GM23338 (cell line): ENCODE data around the gene MBD3L4. TPM values are rescaled to one million over a fixed set of nuclear protein-coding genes. Genes with fewer than 3 reads are reported as not detected.

Source experiments
- ATAC-seq: fragments of 200-7000 bp; cut with Tn5 transposase; 3 replicates; pipeline ENCODE4 v1.9.1; 2020
- DNase-seq: peaks from one replicate; pipeline ENCODE4 v3.0.0-alpha.2; 2015; ENCODE audit warnings: low spot score
- H2AFZ ChIP-seq: fragments of 200-600 bp; sonication (generic); 2 replicates; pipeline ENCODE4 v1.8.0; 2016; ENCODE audit warnings: antibody characterized with exemption, mild to moderate bottlenecking, moderate library complexity
- H3F3A ChIP-seq: fragments of 200-600 bp; sonication (generic); replicated peaks from 2 replicates; pipeline ENCODE4 v1.8.0; 2017; ENCODE audit warnings: antibody characterized with exemption, mixed run types, low read depth
- H3K27ac ChIP-seq: fragments of 200-600 bp; sonication (generic); 2 replicates; pipeline ENCODE4 v1.6.1; 2016; ENCODE audit warnings: low read depth
- H3K27me3 ChIP-seq: fragments of 200-600 bp; sonication (generic); 2 replicates; pipeline ENCODE4 v1.8.0; 2016; ENCODE audit warnings: mild to moderate bottlenecking, mixed run types, moderate library complexity; ENCODE audit not compliant: insufficient read depth
- H3K36me3 ChIP-seq: fragments of 200-600 bp; sonication (generic); 2 replicates; pipeline ENCODE4 v1.8.0; 2016; ENCODE audit warnings: mild to moderate bottlenecking; ENCODE audit not compliant: insufficient read depth
- H3K4me1 ChIP-seq: fragments of 200-600 bp; sonication (generic); 2 replicates; pipeline ENCODE4 v1.8.0; 2016; ENCODE audit warnings: mild to moderate bottlenecking, moderate library complexity; ENCODE audit not compliant: insufficient read depth
- H3K4me2 ChIP-seq: fragments of 200-600 bp; sonication (generic); 2 replicates; pipeline ENCODE4 v1.7.1; 2017; ENCODE audit warnings: mixed run types
- H3K4me3 ChIP-seq: fragments of 200-600 bp; sonication (generic); 2 replicates; pipeline ENCODE4 v1.6.1; 2016; ENCODE audit warnings: mixed run types
- H3K79me2 ChIP-seq: fragments of 200-600 bp; sonication (generic); replicated peaks from 2 replicates; pipeline ENCODE4 v1.8.0; 2017; ENCODE audit warnings: mild to moderate bottlenecking; ENCODE audit not compliant: insufficient read depth
- H3K9me2 ChIP-seq: fragments of 200-600 bp; sonication (generic); 2 replicates; pipeline ENCODE4 v1.8.0; 2017; ENCODE audit not compliant: insufficient read depth
- H4K20me1 ChIP-seq: fragments of 200-600 bp; sonication (generic); replicated peaks from 2 replicates; pipeline ENCODE4 v1.8.0; 2017; ENCODE audit warnings: mild to moderate bottlenecking; ENCODE audit not compliant: insufficient read depth
- H3K27ac Mint-ChIP-seq: 2 replicates; pipeline ENCODE4 v1.8.0; 2020; ENCODE audit warnings: inconsistent platforms, mild to moderate bottlenecking, moderate library complexity, mixed read lengths
- H3K27me3 Mint-ChIP-seq: 3 replicates; pipeline ENCODE4 v1.8.0; 2022; ENCODE audit warnings: low read depth, mild to moderate bottlenecking, moderate library complexity, mixed read lengths, inconsistent platforms; ENCODE audit not compliant: insufficient read depth, poor library complexity
- H3K36me3 Mint-ChIP-seq: 3 replicates; pipeline ENCODE4 v1.8.0; 2021; ENCODE audit warnings: low read depth, mild to moderate bottlenecking, inconsistent platforms, moderate library complexity, mixed read lengths
- H3K4me1 Mint-ChIP-seq: 3 replicates; pipeline ENCODE4 v1.8.0; 2020; ENCODE audit warnings: mild to moderate bottlenecking, inconsistent platforms, mixed read lengths
- H3K4me3 Mint-ChIP-seq: 3 replicates; pipeline ENCODE4 v1.8.0; 2021; ENCODE audit warnings: moderate library complexity, mild to moderate bottlenecking, inconsistent platforms, mixed read lengths
- H3K9me3 Mint-ChIP-seq: 3 replicates; pipeline ENCODE4 v1.8.0; 2020; ENCODE audit warnings: moderate library complexity, mild to moderate bottlenecking, inconsistent platforms, mixed read lengths
- CREB1 ChIP-seq: fragments of 250-450 bp; sonication (Bioruptor Pico); IDR thresholded peaks from 2 replicates; pipeline ENCODE4 v1.5.0; 2020; ENCODE audit warnings: low read depth, mild to moderate bottlenecking, moderate library complexity
- ETS1 ChIP-seq: IDR thresholded peaks from 2 replicates; pipeline ENCODE4 v1.6.1; 2016; ENCODE audit warnings: antibody characterized with exemption
- EZH2 ChIP-seq: fragments of 200-600 bp; sonication (generic); IDR thresholded peaks from one replicate; pipeline ENCODE4 v1.8.0; 2017; ENCODE audit warnings: antibody characterized with exemption, mild to moderate bottlenecking, low read depth; ENCODE audit not compliant: unreplicated experiment
- EZH2phosphoT487 ChIP-seq: fragments of 200-600 bp; sonication (generic); IDR thresholded peaks from one replicate; pipeline ENCODE4 v1.8.1; 2018; ENCODE audit warnings: antibody characterized with exemption; ENCODE audit not compliant: unreplicated experiment
- JUNB ChIP-seq: IDR thresholded peaks from one replicate; pipeline ENCODE4 v1.6.1; 2016; ENCODE audit warnings: antibody characterized with exemption; ENCODE audit not compliant: unreplicated experiment
- NANOG ChIP-seq: IDR thresholded peaks from 2 replicates; pipeline ENCODE4 v1.6.1; 2016; ENCODE audit warnings: antibody characterized with exemption, borderline replicate concordance
- POLR2AphosphoS5 ChIP-seq: IDR thresholded peaks from 2 replicates; pipeline ENCODE4 v1.6.1; 2016; ENCODE audit warnings: antibody characterized with exemption, low read depth
- STAT1 ChIP-seq: IDR thresholded peaks from one replicate; pipeline ENCODE4 v1.6.1; 2016; ENCODE audit warnings: antibody characterized with exemption; ENCODE audit not compliant: unreplicated experiment
- ZNF114 ChIP-seq: fragments of 250-450 bp; sonication (Bioruptor Pico); IDR thresholded peaks from 2 replicates; pipeline ENCODE4 v1.5.0; 2020; ENCODE audit warnings: mild to moderate bottlenecking, moderate library complexity
- ZNF331 ChIP-seq: fragments of 250-450 bp; sonication (Bioruptor Pico); IDR thresholded peaks from 2 replicates; pipeline ENCODE4 v1.5.0; 2020; ENCODE audit warnings: low read depth, mild to moderate bottlenecking, moderate library complexity
- ZNF462 ChIP-seq: fragments of 250-450 bp; sonication (Bioruptor Pico); IDR thresholded peaks from 2 replicates; pipeline ENCODE4 v1.5.0; 2020; ENCODE audit warnings: mild to moderate bottlenecking, moderate library complexity
- polyA plus RNA-seq: library from polyadenylated mRNA; unstranded; fragments of >200 nt; fragmentation: Nextera tagmentation; extraction: Ambion mirVana; gene quantifications from 2 replicates; pipeline ENCODE4 v1.2.1, GENCODE V29; 2016
- total RNA-seq: library from RNA; depleted of rRNA; stranded (reverse); fragments of >200 nt; shearing (Covaris generic); gene quantifications from 2 replicates; pipeline ENCODE4 v1.2.3, GENCODE V29; 2014
- TF ChIP-seq, protein P1 (sequence below), 2 experiments: fragments of 200-600 bp in 1 of 2; sonication (generic) in 1 of 2; conservative IDR thresholded peaks; 2 replicates each; pipeline versions ENCODE4 v1.5.1 to v1.6.1; 2016 to 2017; ENCODE audit warnings: antibody characterized with exemption in 2 of 2, low read depth in 2 of 2, mild to moderate bottlenecking in 2 of 2, moderate library complexity in 1 of 2
- TF ChIP-seq, protein P2 (sequence below): IDR thresholded peaks from one replicate; pipeline ENCODE4 v1.6.1; 2018; ENCODE audit warnings: antibody characterized with exemption; ENCODE audit not compliant: unreplicated experiment

The MBD3L4 gene
- total and polyA plus RNA-seq, 2 experiments from 2014 or later: not detected

- DNase-seq: peak; percentile 5
- no peaks in the 10 kb centered on the region for H4K20me1 ChIP-seq
- H3K79me2 ChIP-seq: no peaks in the 10 kb centered on the region
- TF ChIP-seq EZH2: no peak
- TF ChIP-seq, protein P1, sequence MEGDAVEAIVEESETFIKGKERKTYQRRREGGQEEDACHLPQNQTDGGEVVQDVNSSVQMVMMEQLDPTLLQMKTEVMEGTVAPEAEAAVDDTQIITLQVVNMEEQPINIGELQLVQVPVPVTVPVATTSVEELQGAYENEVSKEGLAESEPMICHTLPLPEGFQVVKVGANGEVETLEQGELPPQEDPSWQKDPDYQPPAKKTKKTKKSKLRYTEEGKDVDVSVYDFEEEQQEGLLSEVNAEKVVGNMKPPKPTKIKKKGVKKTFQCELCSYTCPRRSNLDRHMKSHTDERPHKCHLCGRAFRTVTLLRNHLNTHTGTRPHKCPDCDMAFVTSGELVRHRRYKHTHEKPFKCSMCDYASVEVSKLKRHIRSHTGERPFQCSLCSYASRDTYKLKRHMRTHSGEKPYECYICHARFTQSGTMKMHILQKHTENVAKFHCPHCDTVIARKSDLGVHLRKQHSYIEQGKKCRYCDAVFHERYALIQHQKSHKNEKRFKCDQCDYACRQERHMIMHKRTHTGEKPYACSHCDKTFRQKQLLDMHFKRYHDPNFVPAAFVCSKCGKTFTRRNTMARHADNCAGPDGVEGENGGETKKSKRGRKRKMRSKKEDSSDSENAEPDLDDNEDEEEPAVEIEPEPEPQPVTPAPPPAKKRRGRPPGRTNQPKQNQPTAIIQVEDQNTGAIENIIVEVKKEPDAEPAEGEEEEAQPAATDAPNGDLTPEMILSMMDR (conservative IDR thresholded peaks at IDR 0.05; ENCODE audit: low read depth in 2 of 2): no peak
- TF ChIP-seq NANOG: no peak
- TF ChIP-seq, protein P2, sequence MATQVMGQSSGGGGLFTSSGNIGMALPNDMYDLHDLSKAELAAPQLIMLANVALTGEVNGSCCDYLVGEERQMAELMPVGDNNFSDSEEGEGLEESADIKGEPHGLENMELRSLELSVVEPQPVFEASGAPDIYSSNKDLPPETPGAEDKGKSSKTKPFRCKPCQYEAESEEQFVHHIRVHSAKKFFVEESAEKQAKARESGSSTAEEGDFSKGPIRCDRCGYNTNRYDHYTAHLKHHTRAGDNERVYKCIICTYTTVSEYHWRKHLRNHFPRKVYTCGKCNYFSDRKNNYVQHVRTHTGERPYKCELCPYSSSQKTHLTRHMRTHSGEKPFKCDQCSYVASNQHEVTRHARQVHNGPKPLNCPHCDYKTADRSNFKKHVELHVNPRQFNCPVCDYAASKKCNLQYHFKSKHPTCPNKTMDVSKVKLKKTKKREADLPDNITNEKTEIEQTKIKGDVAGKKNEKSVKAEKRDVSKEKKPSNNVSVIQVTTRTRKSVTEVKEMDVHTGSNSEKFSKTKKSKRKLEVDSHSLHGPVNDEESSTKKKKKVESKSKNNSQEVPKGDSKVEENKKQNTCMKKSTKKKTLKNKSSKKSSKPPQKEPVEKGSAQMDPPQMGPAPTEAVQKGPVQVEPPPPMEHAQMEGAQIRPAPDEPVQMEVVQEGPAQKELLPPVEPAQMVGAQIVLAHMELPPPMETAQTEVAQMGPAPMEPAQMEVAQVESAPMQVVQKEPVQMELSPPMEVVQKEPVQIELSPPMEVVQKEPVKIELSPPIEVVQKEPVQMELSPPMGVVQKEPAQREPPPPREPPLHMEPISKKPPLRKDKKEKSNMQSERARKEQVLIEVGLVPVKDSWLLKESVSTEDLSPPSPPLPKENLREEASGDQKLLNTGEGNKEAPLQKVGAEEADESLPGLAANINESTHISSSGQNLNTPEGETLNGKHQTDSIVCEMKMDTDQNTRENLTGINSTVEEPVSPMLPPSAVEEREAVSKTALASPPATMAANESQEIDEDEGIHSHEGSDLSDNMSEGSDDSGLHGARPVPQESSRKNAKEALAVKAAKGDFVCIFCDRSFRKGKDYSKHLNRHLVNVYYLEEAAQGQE: no peak
- no peak for TF ChIP-seq POLR2AphosphoS5
- no peak for TF ChIP-seq STAT1
- no peak for TF ChIP-seq ZNF114 (CRISPR knock-in tag)
- TF ChIP-seq EZH2phosphoT487: no peak
- no peak for TF ChIP-seq ZNF462 (CRISPR knock-in tag)
- TF ChIP-seq ZNF331 (CRISPR knock-in tag): no peak
- no peak for TF ChIP-seq JUNB
- no peak for TF ChIP-seq CREB1
- TF ChIP-seq ETS1: no peak
- H2AFZ ChIP-seq: no peak overlapping the region
- Mint-ChIP-seq H3K36me3 (peaks cover 98% of the 10 kb centered on the region), H3K27me3 (peaks cover 12% of the 10 kb centered on the region), H3K9me3 (peaks cover 79% of the 10 kb centered on the region), H3K27ac (no peak overlapping the region), H3K4me1 (no peaks in the 10 kb centered on the region), H3K4me3 (no peak overlapping the region)
- no peaks in the 10 kb centered on the region for H3K4me1 ChIP-seq
- H3K4me2 ChIP-seq: no peak overlapping the region
- H3F3A ChIP-seq: peaks cover 4% of the 10 kb centered on the region
- no peaks in the 10 kb centered on the region for H3K9me2 ChIP-seq
- ATAC-seq: no peak
- H3K36me3 ChIP-seq: peaks cover 69% of the 10 kb centered on the region
- H3K27me3 ChIP-seq: no peaks in the 10 kb centered on the region
- H3K4me3 ChIP-seq: no peak overlapping the region
- H3K27ac ChIP-seq: no peak overlapping the region
Measured at GRCh38 chr19:7078008-7078407, 38.0 kb upstream of the MBD3L4 start.
